ENCODE measurements around the gene GOLGA6L10.
"Not testable (repeated sequence)": the region's sequence is repeated elsewhere in the genome, so short reads cannot be mapped to it uniquely, and the experiment has no call there.

The GOLGA6L10 gene

GRCh38 chr15:82371656-82372055 lies 22.4 kb upstream of the GOLGA6L10 start:
- peaks cover 40% of the 10 kb centered on the region for H3K36me3 Mint-ChIP-seq (ENCODE audit: low read depth)
- peaks cover 10% of the 10 kb centered on the region for H3K4me1 Mint-ChIP-seq
- no peak overlapping the region for H3K27ac Mint-ChIP-seq

GRCh38 chr15:82367790-82368189 lies 18.5 kb upstream of the GOLGA6L10 start:
- H3K9me3 Mint-ChIP-seq; H3K4me3 Mint-ChIP-seq; H3K27me3 Mint-ChIP-seq (ENCODE audit: low read depth, poor library complexity); H3K27ac Mint-ChIP-seq; DNase-seq: not testable (repeated sequence)
- H3K36me3 Mint-ChIP-seq (ENCODE audit: low read depth): peaks cover 12% of the 10 kb centered on the region
- peaks cover 10% of the 10 kb centered on the region for H3K4me1 Mint-ChIP-seq

More at GRCh38 chr15:82371656-82372055, 22.4 kb upstream of the GOLGA6L10 start:
- TF ChIP-seq CTCF (IDR thresholded peaks at IDR 0.05): no peak
- no peak overlapping the region for H3K4me3 Mint-ChIP-seq
- peaks cover 20% of the 10 kb centered on the region for H3K9me3 Mint-ChIP-seq
- no peaks in the 10 kb centered on the region for H3K27me3 Mint-ChIP-seq (ENCODE audit: low read depth, poor library complexity)
- no peak for DNase-seq

GRCh38 chr15:82365692-82366323 lies 16.5 kb upstream of the GOLGA6L10 start:
- peak; percentile 15 for DNase-seq
- H3K36me3 Mint-ChIP-seq (ENCODE audit: low read depth); H3K4me3 Mint-ChIP-seq; H3K4me1 Mint-ChIP-seq; H3K9me3 Mint-ChIP-seq; H3K27ac Mint-ChIP-seq; H3K27me3 Mint-ChIP-seq (ENCODE audit: low read depth, poor library complexity): not testable (repeated sequence)
- TF ChIP-seq CTCF (IDR thresholded peaks at IDR 0.05): peak; percentile 13

GRCh38 chr15:82364548-82364947 lies 15.3 kb upstream of the GOLGA6L10 start:
- not testable (repeated sequence) for H3K4me1 Mint-ChIP-seq; H3K9me3 Mint-ChIP-seq; H3K27me3 Mint-ChIP-seq (ENCODE audit: low read depth, poor library complexity); H3K27ac Mint-ChIP-seq; DNase-seq; H3K4me3 Mint-ChIP-seq; H3K36me3 Mint-ChIP-seq (ENCODE audit: low read depth)

GRCh38 chr15:82362790-82363189 lies 13.5 kb upstream of the GOLGA6L10 start:
- H3K36me3 Mint-ChIP-seq (ENCODE audit: low read depth); H3K9me3 Mint-ChIP-seq; H3K27ac Mint-ChIP-seq; H3K4me3 Mint-ChIP-seq; H3K4me1 Mint-ChIP-seq; H3K27me3 Mint-ChIP-seq (ENCODE audit: low read depth, poor library complexity); DNase-seq: not testable (repeated sequence)

- not testable (repeated sequence) for H3K9me3 Mint-ChIP-seq; H3K4me1 Mint-ChIP-seq; DNase-seq; H3K27ac Mint-ChIP-seq; H3K4me3 Mint-ChIP-seq; H3K27me3 Mint-ChIP-seq (ENCODE audit: low read depth, poor library complexity); H3K36me3 Mint-ChIP-seq (ENCODE audit: low read depth)
Observed at GRCh38 chr15:82360618-82361017, 11.3 kb upstream of the GOLGA6L10 start.

GRCh38 chr15:82355055-82355454 lies 5.8 kb upstream of the GOLGA6L10 start:
- H3K4me1 Mint-ChIP-seq; H3K36me3 Mint-ChIP-seq (ENCODE audit: low read depth); H3K9me3 Mint-ChIP-seq; H3K27me3 Mint-ChIP-seq (ENCODE audit: low read depth, poor library complexity); H3K4me3 Mint-ChIP-seq; DNase-seq; H3K27ac Mint-ChIP-seq: not testable (repeated sequence)

- not testable (repeated sequence) for H3K27ac Mint-ChIP-seq; DNase-seq; H3K4me3 Mint-ChIP-seq; H3K4me1 Mint-ChIP-seq; H3K27me3 Mint-ChIP-seq (ENCODE audit: low read depth, poor library complexity); H3K9me3 Mint-ChIP-seq; H3K36me3 Mint-ChIP-seq (ENCODE audit: low read depth)
Observed at GRCh38 chr15:82354546-82354945, 5.3 kb upstream of the GOLGA6L10 start.

- not testable (repeated sequence) for H3K27ac Mint-ChIP-seq; H3K36me3 Mint-ChIP-seq (ENCODE audit: low read depth); H3K9me3 Mint-ChIP-seq; DNase-seq; H3K4me1 Mint-ChIP-seq; H3K4me3 Mint-ChIP-seq; H3K27me3 Mint-ChIP-seq (ENCODE audit: low read depth, poor library complexity)
Observed at GRCh38 chr15:82347645-82348044, 1.6 kb downstream of the GOLGA6L10 start.

GRCh38 chr15:82345176-82345575 lies 4.1 kb downstream of the GOLGA6L10 start:
- not testable (repeated sequence) for H3K4me3 Mint-ChIP-seq; H3K27ac Mint-ChIP-seq; DNase-seq; H3K27me3 Mint-ChIP-seq (ENCODE audit: low read depth, poor library complexity); H3K36me3 Mint-ChIP-seq (ENCODE audit: low read depth); H3K9me3 Mint-ChIP-seq; H3K4me1 Mint-ChIP-seq

GRCh38 chr15:82344421-82344820 lies 4.9 kb downstream of the GOLGA6L10 start:
- DNase-seq; H3K27ac Mint-ChIP-seq; H3K36me3 Mint-ChIP-seq (ENCODE audit: low read depth); H3K9me3 Mint-ChIP-seq; H3K27me3 Mint-ChIP-seq (ENCODE audit: low read depth, poor library complexity); H3K4me1 Mint-ChIP-seq; H3K4me3 Mint-ChIP-seq: not testable (repeated sequence)

GRCh38 chr15:82343851-82344250 lies 5.4 kb downstream of the GOLGA6L10 start:
- H3K27ac Mint-ChIP-seq; H3K36me3 Mint-ChIP-seq (ENCODE audit: low read depth); H3K27me3 Mint-ChIP-seq (ENCODE audit: low read depth, poor library complexity); H3K4me1 Mint-ChIP-seq; H3K4me3 Mint-ChIP-seq; H3K9me3 Mint-ChIP-seq; DNase-seq: not testable (repeated sequence)

- DNase-seq: peak; percentile 64
- not testable (repeated sequence) for H3K36me3 Mint-ChIP-seq (ENCODE audit: low read depth); H3K9me3 Mint-ChIP-seq; H3K4me3 Mint-ChIP-seq; H3K27me3 Mint-ChIP-seq (ENCODE audit: low read depth, poor library complexity); H3K27ac Mint-ChIP-seq; H3K4me1 Mint-ChIP-seq
Observed at GRCh38 chr15:82342632-82343374, 6.5 kb downstream of the GOLGA6L10 start.

Measured in nephron progenitor cell (in vitro differentiated cells).